Upper lobe of right lung (tissue), 1 donor: ENCODE results near the gene TLR3. TPM values are rescaled to one million over a fixed set of nuclear protein-coding genes. Genes with fewer than 3 reads are reported as not detected.
A peak's percentile ranks its signal among the peaks of the same experiment; 100 is the strongest.

Experiments
- ATAC-seq: fragments of 200-7000 bp; cut with Tn5 transposase; one replicate; pipeline ENCODE4 v1.9.1; 2020; ENCODE audit warnings: mild to moderate bottlenecking, moderate library complexity
- DNase-seq: peaks from one replicate; pipeline ENCODE4 v3.0.0-alpha.2; 2020
- H3K27ac ChIP-seq: fragments of 200-600 bp; one replicate; pipeline ENCODE4 v1.8.0; 2022
- H3K27me3 ChIP-seq: fragments of 200-600 bp; one replicate; pipeline ENCODE4 v1.8.0; 2022; ENCODE audit warnings: mild to moderate bottlenecking
- H3K36me3 ChIP-seq: fragments of 200-600 bp; one replicate; pipeline ENCODE4 v1.8.0; 2022
- H3K4me1 ChIP-seq: fragments of 200-600 bp; one replicate; pipeline ENCODE4 v1.8.0; 2022
- H3K4me3 ChIP-seq: fragments of 200-600 bp; one replicate; pipeline ENCODE4 v1.8.0; 2022; ENCODE audit warnings: mild to moderate bottlenecking
- H3K9me3 ChIP-seq: fragments of 200-600 bp; one replicate; pipeline ENCODE4 v1.8.0; 2022
- intact Hi-C: fragments of 100-400 bp; cut with DNase I; formaldehyde crosslinking; loops from one replicate; pipeline ENCODE4 v1.11.0; 2022
- long read RNA-seq: library from polyadenylated mRNA; unstranded; transcript quantifications from one replicate; pipeline ENCODE4 v2.0.0, GENCODE V29; 2021
- total RNA-seq: library from RNA; stranded (reverse); fragmentation: NEBNext Ultra II Directional; extraction: Animal tissue kit (Norgen Biotek cat#: 25700); gene quantifications from one replicate; pipeline ENCODE4 v1.2.1, GENCODE V29; 2021
- TF ChIP-seq, protein P1 (sequence below): fragments of 200-600 bp; IDR thresholded peaks from one replicate; pipeline ENCODE4 v1.8.0; 2022; ENCODE audit warnings: antibody characterized with exemption
- donor health status: DM: no; HTN: yes; CAD: no; lungs with severe emphysema.

Gene TLR3
- total RNA-seq = 28.5 TPM
- long read RNA-seq, full-length matches to known transcripts = 17 of 26 reads
- long read RNA-seq, partial matches to known transcripts = 6 of 26 reads
- long read RNA-seq, other reads (novel, unspliced or antisense) = 3 of 26 reads

DNA sequence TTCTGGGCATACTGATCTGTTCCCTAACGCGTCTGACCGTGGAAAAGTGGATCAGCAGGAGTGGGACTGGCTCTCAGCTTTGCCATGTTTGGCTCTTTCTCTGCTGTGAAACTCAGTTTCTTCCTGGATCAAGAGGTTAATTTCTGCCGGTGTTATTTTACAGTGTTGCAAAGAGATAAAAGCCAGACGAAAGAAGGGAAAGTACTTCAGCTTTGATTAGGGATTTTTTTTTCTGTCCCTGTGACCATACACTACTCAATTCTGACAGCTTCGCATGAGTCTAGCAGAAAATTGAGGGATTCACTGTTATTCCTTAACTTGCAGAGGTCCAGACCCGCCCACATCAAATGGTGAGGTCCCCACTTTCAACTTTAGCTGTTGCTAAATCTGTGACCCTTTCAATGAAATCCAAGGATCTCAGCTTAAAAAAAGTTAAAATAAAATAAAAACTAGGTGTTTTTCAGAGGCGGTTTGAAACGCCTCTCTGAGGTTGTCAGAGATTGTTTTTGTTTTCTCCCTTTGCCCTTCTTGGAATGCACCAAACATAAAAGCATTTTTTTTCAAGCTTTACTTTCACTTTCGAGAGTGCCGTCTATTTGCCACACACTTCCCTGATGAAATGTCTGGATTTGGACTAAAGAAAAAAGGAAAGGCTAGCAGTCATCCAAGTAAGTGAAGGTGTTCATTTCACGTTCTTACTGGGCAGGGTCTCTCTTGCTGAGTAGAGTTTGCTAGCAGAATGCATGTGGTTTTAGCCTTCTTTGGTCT lies at the start of gene TLR3:
TSS of gene TLR3 (plus strand) at position 576 of the 768 bp plus-strand sequence. CDS start 7,464 bp downstream, outside the sequence.
- TF ChIP-seq, protein P1, sequence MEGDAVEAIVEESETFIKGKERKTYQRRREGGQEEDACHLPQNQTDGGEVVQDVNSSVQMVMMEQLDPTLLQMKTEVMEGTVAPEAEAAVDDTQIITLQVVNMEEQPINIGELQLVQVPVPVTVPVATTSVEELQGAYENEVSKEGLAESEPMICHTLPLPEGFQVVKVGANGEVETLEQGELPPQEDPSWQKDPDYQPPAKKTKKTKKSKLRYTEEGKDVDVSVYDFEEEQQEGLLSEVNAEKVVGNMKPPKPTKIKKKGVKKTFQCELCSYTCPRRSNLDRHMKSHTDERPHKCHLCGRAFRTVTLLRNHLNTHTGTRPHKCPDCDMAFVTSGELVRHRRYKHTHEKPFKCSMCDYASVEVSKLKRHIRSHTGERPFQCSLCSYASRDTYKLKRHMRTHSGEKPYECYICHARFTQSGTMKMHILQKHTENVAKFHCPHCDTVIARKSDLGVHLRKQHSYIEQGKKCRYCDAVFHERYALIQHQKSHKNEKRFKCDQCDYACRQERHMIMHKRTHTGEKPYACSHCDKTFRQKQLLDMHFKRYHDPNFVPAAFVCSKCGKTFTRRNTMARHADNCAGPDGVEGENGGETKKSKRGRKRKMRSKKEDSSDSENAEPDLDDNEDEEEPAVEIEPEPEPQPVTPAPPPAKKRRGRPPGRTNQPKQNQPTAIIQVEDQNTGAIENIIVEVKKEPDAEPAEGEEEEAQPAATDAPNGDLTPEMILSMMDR = no peak
- peak; percentile 37 for ATAC-seq

DNA sequence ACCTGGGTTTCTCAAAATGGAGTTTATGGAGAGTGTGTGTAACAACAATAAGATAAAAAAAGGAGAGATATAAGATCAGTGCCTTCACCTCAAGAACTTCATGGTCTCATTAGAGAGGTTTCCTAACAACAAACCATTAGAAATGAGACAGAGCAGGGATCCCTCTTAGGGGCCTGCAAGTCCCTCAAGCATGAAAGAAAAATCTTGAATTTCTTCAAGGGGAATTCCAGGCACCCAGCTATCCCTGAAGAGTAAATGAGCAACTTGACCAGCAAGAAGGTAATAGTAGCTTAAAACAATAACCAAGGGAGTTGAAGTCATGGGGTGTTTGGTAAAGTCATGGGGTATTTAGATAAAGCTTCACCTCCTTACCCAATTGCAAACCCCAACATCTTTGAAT lies 49.7 kb upstream of the TLR3 start:
- peaks cover 4% of the 10 kb centered on the region for H3K4me1 ChIP-seq
- DNase-seq = no peak
- ATAC-seq = no peak
- TF ChIP-seq, protein P1 = no peak
- no peak overlapping the region for H3K27ac ChIP-seq
- H3K36me3 ChIP-seq = no peaks in the 10 kb centered on the region
- H3K9me3 ChIP-seq = no peaks in the 10 kb centered on the region
- H3K4me3 ChIP-seq = no peak overlapping the region
- no peaks in the 10 kb centered on the region for H3K27me3 ChIP-seq
- intact Hi-C loops = no loop called here

More for the DNA sequence above, at the start of gene TLR3:
- DNase-seq = no peak
- intact Hi-C loops = no loop called here
- Histone ChIP-seq H3K9me3 (no peaks in the 10 kb centered on the region), H3K36me3 (no peaks in the 10 kb centered on the region), H3K4me3 (peak within 1 kb of the TSS; percentile 69), H3K27ac (peak within 1 kb of the TSS; percentile 76), H3K27me3 (no peaks in the 10 kb centered on the region), H3K4me1 (peaks cover 18% of the 10 kb centered on the region)

DNA sequence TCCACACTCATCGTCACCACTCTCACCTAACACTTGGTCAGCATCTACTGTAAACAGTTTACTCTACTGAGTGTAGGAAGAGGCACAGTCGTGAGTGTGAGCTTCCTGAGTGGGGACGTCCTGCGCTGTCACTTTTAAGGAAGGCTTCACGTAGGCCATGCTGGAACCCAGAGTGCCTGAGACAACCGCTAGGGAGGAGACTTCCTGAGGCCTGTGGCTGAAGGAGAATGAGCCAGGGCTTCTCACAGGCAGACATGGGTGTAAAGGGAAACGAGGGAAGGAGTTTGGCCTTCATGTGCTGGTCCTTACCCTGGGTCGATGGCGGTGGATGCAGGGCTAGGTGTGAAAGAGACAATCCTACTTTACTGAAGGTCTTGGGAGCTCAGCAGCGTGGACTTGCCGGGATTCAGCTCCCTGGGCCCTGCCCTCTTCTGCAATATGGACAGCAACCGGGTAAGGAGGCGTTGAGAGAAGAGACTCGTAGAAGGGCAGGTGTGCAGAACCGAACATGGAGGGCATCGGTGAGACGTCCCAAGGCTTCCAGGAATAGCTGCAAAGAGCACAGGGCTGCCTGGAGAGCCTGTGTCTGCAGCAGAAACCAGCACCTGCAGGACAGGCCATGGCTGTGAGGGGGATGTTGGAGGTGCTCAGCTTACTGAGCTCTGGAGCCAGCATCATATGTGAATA lies 48.7 kb upstream of the TLR3 start:
- H3K27me3 ChIP-seq = no peaks in the 10 kb centered on the region
- intact Hi-C loops = loop anchor here (10.0 kb wide), 1 partner anchor 375 kb away; no protein-coding TSS in a partner anchor
- no peaks in the 10 kb centered on the region for H3K9me3 ChIP-seq
- H3K4me1 ChIP-seq = peaks cover 4% of the 10 kb centered on the region
- H3K27ac ChIP-seq = no peak overlapping the region
- H3K36me3 ChIP-seq = no peaks in the 10 kb centered on the region
- no peak overlapping the region for H3K4me3 ChIP-seq
- DNase-seq (no peak), ATAC-seq (no peak)
- TF ChIP-seq, protein P1 = no peak

DNA sequence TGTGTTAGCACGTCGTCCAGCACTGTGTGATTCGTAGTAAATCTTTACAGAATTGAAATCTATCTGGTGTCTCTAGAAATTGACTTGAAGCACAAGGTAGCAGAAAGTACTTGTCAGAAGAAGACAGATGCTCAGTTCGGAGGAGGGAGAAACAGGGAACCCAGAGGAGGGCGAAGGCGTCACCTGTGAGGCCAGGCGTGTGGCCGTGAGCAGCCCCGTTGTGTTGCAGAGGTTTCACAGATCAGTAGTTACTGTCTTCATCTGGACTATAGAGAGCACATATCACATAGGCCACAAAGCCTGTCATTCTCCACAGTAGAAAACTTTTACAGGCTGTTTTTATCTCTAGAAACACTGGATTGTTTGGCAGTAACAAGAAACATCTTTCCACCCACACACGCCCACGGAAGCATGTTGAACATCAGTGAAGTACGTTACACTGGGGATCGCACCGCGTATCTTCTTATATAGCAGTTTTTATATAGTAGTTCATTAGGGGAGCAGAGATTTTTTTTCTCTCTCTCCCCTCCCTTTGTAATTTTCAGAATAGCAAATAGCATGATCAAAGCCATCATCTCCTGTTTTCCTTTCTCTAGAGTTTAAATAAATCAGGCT lies 48.1 kb upstream of the TLR3 start:
- intact Hi-C loops = loop anchor here (10.0 kb wide), 1 partner anchor 376 kb away; no protein-coding TSS in a partner anchor
- TF ChIP-seq, protein P1 = no peak

DNA sequence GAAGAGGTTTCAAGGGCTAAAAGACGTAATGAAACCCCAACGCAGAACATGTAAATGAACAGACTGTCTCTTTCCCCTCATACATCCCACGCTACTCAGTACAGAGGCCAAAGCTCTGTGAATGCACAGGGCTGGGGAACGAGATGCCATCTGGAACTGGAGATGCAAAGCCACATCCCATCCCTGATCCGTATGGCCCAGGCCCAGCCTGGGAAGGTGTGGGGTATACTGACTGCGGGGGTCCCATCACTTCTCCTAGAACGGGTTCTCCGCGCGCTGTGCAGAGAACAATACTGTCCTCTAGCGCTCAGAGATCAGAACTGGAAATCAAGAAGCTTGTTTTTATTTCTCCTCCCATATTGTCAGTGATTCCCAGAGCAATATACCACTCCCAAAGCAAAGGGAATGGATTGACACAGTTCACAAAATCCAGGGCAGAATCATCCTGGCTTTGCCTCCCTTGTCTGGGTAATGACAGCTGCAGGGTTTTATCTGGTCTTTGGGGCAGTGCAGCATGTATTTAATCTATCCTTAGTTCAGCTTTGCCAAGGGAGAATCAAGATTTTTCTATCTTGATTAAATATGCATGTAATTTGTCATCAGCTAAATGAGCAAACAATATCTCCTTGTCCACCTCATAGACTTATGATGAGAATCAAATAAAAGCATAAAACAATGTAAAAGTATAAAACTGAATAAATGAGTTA lies 47.3 kb upstream of the TLR3 start:
- H3K4me3 ChIP-seq = peak overlapping the region; percentile 15
- DNase-seq = no peak
- H3K27me3 ChIP-seq = no peaks in the 10 kb centered on the region
- intact Hi-C loops = loop anchor here (10.0 kb wide), 1 partner anchor 377 kb away; no protein-coding TSS in a partner anchor
- H3K36me3 ChIP-seq = no peaks in the 10 kb centered on the region
- peaks cover 4% of the 10 kb centered on the region for H3K4me1 ChIP-seq
- peak; percentile 68 for ATAC-seq
- TF ChIP-seq, protein P1 = peak; percentile 77
- no peak overlapping the region for H3K27ac ChIP-seq
- H3K9me3 ChIP-seq = no peaks in the 10 kb centered on the region

More for the DNA sequence above, 48.1 kb upstream of the TLR3 start:
- DNase-seq (no peak), ATAC-seq (no peak)
- no peaks in the 10 kb centered on the region for H3K36me3 ChIP-seq
- no peak overlapping the region for H3K27ac ChIP-seq
- no peaks in the 10 kb centered on the region for H3K27me3 ChIP-seq
- H3K4me3 ChIP-seq = no peak overlapping the region
- no peaks in the 10 kb centered on the region for H3K9me3 ChIP-seq
- peaks cover 4% of the 10 kb centered on the region for H3K4me1 ChIP-seq
